Stimulated activated CD8-positive, alpha-beta memory T cell treated with anti-CD3 and anti-CD28 coated beads, Interleukin-2, amount 100 ng/mL, for 48 hours (primary cell): ENCODE measurements around the gene ATP12A.

ENCODE experiments used
- DNase-seq, 2 donors: peaks; one replicate each; pipeline ENCODE4 v3.0.0-alpha.2; 2020; ENCODE audit warnings: low read depth in 2 of 2

The ATP12A gene

DNA sequence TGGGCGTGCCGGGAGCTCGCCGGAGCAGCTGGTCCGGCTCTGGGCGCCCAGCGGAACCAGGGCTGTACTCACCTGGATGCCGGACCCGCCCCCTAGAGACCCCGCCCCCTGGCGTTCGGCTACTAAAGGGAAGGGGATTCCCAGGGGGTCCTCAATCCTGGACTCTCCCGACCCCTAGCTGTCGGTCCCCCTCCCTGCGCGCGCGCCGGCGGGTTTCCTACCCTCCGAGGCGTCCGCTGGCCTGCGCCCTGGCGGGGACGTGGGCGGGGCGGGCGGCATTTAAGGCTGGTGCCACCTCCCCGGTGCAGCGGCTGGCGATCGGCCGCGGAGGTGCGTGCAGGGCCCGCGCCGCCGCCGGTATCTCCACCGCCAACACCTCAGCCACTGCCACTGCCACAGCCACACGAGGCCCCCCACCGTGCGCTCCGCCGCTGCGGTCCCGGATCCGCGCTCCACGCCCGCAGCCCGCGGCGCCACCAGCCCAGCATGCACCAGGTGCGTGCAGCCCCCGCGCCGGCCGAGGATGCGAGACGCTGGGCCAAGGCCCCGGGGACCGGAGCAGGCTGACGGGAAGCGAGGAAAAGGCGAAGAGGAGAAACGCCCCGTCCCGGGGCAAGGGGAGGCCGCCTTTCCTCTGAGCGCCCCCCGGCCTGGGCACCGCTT, at the start of gene ATP12A:
Gene ATP12A (plus strand): TSS at position 151 of the 663 bp plus-strand sequence. CDS start 336 bp downstream, at position 487.
- no peak for DNase-seq

GRCh38 chr13:24630851-24631620, 49.2 kb upstream of the ATP12A start:
- no peak for DNase-seq

- DNase-seq = no peak
Measured at GRCh38 chr13:24631922-24632321, 48.3 kb upstream of the ATP12A start.

GRCh38 chr13:24632382-24633121, 47.7 kb upstream of the ATP12A start:
- no peak for DNase-seq

- DNase-seq = no peak
Measured at GRCh38 chr13:24636776-24637175, 43.4 kb upstream of the ATP12A start.

DNA sequence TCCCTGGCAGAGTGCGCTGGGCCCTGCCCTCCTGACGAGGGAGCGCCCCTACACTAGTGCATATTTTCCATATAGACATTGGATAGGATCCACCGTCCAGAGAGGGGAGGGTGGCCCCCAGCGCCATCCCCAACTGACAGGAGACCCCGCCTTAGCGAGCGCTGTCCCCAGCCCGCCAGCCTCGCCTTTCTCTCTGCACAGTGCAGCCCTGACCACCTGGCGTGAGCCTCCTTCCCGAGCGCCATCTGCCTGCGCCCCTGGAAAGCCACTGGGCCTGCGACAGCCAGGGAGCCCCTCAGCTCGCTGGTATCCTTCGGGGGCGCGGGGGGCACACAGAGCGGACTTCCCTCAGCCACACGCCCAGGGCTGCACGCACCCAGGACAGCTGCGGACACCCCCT, 42.1 kb upstream of the ATP12A start:
- DNase-seq = no peak

DNA sequence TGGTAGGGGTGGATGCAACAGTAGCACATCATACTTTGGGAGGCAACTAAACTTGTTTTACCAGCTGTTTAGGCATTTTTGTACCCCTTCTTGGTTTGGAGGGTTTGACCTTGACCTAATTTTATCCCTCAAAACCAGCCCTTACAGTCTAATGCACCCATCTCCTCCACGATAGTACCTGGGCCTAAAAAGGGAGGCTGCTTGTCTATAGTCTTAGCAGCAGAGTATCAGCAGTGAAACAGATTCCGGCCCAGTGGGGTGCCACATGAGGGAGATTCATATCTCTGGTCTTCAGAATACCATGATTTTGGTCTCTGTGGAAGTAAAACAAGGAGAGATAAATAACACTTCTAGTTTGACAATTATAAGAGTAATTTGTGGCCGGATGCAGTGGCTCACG, 39.5 kb upstream of the ATP12A start:
- no peak for DNase-seq

DNA sequence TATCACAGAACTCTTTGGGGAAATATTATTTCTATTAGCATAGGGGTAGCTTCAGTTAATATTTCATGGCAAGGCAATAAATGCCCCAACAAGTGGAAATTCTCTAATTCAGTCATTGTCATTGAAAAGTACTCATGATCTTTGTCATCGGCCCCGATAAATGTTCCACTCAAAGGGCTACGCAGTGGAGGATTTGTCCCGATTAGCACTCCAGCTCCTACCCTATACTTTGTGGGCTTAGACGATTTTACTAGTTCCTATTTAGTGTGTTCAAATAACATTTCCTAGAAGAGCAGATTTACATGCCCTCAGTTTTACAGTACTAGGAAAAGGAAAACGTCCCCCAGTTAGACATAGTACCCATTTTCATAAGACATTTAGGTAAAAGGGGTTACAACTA, 38.0 kb upstream of the ATP12A start:
- no peak for DNase-seq

DNA sequence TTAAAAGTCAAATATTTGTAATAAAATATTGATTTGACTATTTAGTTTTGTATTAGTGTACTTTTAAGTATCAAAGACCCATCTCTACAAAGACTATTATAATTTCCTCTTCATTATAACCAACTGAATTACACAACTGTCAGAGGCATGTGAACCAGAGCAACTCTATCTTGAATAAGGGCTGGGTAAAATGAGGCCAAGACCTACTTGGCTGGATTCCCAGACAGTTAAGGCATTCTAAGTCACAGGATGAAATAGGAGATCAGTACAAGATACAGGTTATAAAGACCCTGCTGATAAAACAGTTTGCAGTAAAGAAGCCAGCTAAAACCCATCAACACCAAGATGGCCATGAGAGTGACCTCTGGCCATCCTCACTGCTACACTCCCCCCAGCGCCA, 36.2 kb upstream of the ATP12A start:
- DNase-seq = no peak

- no peak for DNase-seq
Measured at GRCh38 chr13:24648271-24648670, 31.9 kb upstream of the ATP12A start.

- no peak for DNase-seq
Measured at GRCh38 chr13:24648983-24649687, 31.1 kb upstream of the ATP12A start.

GRCh38 chr13:24649688-24650043, 30.5 kb upstream of the ATP12A start:
- no peak for DNase-seq

GRCh38 chr13:24650161-24650560, 30.0 kb upstream of the ATP12A start:
- DNase-seq = no peak

DNA sequence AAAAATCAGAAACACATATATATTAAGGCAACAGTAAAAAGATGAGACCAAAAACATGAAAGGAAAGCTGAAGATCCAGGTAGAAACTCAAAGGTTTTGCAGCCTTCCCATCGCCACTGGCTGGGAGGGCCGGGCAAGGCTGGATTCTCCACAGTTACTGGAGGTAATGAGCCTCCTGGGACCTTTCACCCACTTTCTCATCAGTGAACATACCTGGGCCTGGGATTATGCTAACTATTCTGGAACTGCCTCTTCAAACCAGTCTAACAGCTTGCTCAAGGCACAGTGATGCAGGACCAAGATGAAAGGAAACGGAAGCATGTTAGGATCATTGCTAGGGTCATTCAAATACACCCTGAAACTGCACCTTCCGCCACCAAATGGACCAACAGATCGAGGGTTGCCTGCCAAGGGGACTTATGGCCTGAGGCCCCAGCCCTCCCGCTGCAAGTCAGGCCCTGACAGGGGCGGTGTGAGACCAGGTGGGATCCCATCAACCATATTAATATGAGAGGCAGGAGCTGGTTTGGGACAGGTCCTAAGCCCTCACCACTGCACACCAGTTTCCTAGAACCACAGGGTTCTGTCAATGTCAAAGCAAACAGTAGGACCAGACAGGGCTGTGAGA, 28.4 kb upstream of the ATP12A start:
- no peak for DNase-seq

- DNase-seq = no peak
Measured at GRCh38 chr13:24652359-24652758, 27.8 kb upstream of the ATP12A start.

- DNase-seq = no peak
Measured at GRCh38 chr13:24654741-24655140, 25.5 kb upstream of the ATP12A start.

GRCh38 chr13:24659239-24659638, 21.0 kb upstream of the ATP12A start:
- DNase-seq = no peak

DNA sequence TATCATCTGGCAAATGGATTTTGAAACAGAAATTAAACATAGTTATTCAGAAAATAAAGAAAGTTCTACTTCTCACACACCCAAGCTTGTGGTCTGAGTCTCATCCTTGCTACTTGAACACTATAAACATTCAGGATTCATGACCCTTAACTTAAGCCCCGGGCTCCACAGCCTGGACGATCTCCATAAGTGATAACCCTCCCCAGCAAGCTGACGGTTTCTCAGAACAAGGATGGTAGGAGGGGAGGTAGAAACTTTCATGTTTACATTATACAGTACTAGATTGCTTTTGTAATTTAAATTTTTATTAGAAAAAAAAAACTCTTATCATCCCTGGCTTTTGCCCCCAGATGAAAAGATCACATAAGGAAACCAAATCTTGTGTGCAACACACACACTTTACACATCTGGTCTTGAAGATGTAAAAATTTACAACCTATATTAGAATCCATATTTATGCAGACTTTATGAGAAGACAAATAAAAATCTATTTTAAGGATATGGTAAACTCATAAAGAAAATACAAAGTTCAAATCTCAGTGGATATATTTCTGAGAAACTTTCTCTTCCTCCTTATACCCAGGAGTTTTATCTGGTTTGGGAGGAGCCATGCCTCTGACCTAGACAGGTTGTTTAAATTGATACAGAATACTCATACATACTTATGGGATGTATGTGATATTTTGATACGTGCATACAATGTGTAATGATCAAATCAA, 20.0 kb upstream of the ATP12A start:
- DNase-seq = no peak

DNA sequence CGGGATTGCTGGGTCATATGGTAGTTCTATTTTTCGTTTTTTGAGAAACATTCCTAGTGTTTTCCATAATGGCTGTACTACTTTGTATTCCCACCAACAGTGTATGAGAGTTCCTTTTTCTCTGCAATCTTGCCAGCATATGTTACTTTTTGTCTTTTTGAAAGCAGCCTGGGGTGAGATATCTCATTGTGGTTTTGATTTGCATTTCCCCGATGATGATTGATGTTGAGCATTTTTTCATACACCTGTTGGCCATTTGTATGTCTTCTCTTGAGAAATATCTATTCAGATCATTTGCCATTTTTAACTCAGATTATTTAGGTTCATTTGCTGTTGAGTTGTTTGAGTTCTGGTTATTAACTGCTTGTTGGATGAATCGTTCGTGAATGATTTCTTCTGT, 18.5 kb upstream of the ATP12A start:
- no peak for DNase-seq

DNA sequence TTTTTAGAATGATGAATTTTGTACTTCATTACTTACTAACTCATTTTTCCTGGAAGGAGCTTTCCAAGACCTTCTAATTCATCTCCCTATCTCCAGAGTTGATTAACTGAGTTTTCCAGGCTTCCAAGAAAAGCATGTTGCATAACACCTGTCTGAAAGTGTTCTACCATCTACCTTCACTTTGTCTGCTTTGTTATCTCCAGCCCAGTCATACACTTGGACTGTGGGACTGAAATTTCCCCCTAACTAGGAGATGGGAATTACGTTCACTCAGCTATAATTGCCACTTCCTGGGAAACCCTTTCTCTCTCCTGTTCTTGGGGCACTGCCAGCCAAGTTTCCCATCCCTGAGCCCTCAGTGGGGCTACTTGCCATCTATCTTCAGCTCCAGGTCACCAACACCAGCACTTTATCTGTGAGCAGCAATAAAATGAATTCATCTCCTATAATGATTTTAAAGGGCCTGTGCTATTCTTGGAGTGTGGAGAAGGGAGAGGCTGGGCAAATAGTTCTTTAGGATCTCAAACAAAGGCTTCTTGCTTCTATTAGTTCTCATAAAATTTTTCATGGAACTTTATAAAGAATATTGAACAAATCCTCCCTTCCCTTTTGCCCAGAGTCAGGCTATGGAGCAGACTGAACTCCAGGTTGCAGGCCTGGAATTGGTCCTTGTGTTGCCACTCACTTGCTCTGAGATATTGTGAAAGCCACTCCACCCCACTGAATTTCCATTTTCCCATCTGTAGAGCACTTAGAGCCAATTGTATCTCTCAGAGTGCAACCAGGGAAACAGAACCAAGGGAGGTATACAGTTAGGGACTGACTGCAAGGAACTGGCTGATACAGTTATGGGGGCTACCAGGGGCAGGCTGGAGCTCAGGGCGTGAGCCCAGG, 17.8 kb upstream of the ATP12A start:
- DNase-seq = no peak
